AG04449 (cell line): ENCODE results near the gene THRA.

Source experiments
- CTCF ChIA-PET: fragments of 350-600 bp; formaldehyde crosslinking; extraction: SDS; loops from one replicate; lab custom pipeline; 2021; ENCODE audit warnings: antibody characterized with exemption; lab: Yijun Ruan, JAX
- POLR2A ChIA-PET: fragments of 400-600, 350-600 bp; formaldehyde crosslinking; extraction: SDS; loops from one replicate; lab custom pipeline; 2020; ENCODE audit warnings: antibody characterized with exemption, inconsistent platforms; lab: Yijun Ruan, JAX
- DNase-seq: peaks from one replicate; pipeline ENCODE4 v3.0.0-alpha.2; 2010; ENCODE audit warnings: low read depth, low spot score
- H3K4me3 ChIP-seq: 2 replicates; pipeline ENCODE4 v1.5.1; 2011; ENCODE audit warnings: low read depth, mild to moderate bottlenecking, control low read depth, low read length
- TF ChIP-seq, protein P1 (sequence below): IDR thresholded peaks from one replicate; pipeline ENCODE4 v1.5.1; 2011; ENCODE audit warnings: mild to moderate bottlenecking, moderate library complexity, low read length, control low read depth, inconsistent platforms; ENCODE audit not compliant: insufficient read depth; ENCODE audit errors: missing control alignments

THRA gene

DNA sequence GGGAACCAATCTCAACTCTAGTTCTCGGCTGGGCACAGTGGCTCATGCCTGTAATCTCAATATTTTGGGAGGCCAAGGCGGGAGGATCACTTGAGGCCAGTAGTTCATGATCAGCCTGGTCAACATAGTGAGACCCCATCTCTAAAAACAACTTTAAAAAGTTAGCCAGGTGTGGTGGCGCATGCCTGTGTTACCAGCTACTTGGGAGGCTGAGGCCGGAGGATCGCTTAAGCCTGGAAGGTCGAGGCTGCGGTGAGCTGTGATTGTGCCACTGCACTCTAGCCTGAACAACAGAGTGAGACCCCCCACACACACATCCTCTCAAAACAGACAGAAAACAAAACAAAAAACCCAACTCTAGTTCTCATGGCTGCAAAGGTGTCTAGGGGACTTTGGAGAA lies 4.9 kb downstream of the THRA start:
- CTCF ChIA-PET = interaction anchor here (0.9 to 19.3 kb wide), 7 partner anchors 9 to 100 kb away, joined by 3 to 273 read pairs (median 3); partner anchors contain the start of gene NR1D1

DNA sequence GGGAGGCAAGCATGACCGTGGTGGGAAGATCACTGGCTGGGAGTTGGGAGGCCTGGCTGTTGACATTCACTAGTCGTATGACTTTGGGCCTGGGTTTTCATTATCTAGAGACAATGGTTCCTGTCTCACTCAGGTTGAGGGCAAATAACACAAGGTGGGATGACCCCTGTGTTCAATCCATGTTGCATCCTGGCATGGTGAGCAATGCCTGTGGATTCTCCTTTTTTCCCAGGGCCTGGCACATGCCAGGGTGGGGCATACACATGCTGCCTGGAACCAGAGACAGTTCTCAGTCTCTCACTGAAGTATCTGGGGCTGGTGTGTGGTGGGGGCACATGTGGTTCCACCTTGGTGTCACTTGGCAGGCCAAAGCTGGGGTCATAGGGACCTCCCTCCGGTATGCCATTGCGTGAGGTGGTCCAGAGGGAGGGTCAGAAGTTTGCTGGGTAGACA lies 5.4 kb downstream of the THRA start:
- ChIA-PET POLR2A (interaction anchor here (1.0 to 1.1 kb wide), 2 partner anchors 14 to 31 kb away, joined by 4 read pairs; partner anchors contain the start of gene MED24), CTCF (interaction anchor here (1.0 to 19.3 kb wide), 7 partner anchors 9 to 100 kb away, joined by 3 to 273 read pairs (median 10); partner anchors contain the start of gene NR1D1)
- TF ChIP-seq, protein P1, sequence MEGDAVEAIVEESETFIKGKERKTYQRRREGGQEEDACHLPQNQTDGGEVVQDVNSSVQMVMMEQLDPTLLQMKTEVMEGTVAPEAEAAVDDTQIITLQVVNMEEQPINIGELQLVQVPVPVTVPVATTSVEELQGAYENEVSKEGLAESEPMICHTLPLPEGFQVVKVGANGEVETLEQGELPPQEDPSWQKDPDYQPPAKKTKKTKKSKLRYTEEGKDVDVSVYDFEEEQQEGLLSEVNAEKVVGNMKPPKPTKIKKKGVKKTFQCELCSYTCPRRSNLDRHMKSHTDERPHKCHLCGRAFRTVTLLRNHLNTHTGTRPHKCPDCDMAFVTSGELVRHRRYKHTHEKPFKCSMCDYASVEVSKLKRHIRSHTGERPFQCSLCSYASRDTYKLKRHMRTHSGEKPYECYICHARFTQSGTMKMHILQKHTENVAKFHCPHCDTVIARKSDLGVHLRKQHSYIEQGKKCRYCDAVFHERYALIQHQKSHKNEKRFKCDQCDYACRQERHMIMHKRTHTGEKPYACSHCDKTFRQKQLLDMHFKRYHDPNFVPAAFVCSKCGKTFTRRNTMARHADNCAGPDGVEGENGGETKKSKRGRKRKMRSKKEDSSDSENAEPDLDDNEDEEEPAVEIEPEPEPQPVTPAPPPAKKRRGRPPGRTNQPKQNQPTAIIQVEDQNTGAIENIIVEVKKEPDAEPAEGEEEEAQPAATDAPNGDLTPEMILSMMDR = no peak
- DNase-seq = no peak
- peak overlapping the region; percentile 41 for H3K4me3 ChIP-seq

More for the DNA sequence above, 4.9 kb downstream of the THRA start:
- POLR2A ChIA-PET = no interaction called here
- no peak overlapping the region for H3K4me3 ChIP-seq
- TF ChIP-seq, protein P1 = no peak
- no peak for DNase-seq

DNA sequence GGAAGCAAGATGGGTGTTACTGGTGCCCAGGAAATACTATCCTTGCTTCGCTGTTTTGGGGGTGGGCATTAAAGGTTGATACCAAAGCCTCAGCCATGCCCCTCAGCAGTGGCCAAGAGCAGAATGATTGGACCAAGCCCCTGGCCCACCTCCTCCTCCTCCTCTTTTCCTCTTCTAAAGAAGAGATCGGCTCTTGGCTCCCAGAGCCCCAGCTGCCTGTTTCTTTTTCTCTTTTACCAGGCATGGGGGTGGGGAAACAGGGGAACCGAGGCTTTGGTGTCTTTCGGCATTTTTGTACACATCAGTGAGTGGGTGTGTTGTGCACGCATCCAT lies 5.8 kb downstream of the THRA start:
- ChIA-PET CTCF (interaction anchor here (0.8 to 19.3 kb wide), 9 partner anchors 8 to 99 kb away, joined by 3 to 273 read pairs (median 4); partner anchors contain the start of gene NR1D1), POLR2A (interaction anchor here (1.0 to 1.1 kb wide), 2 partner anchors 14 to 30 kb away, joined by 4 read pairs; partner anchors contain the start of gene MED24)
- TF ChIP-seq, protein P1 = no peak
- no peak for DNase-seq
- peak overlapping the region; percentile 41 for H3K4me3 ChIP-seq

GRCh38 chr17:40068917-40069750 lies 6.4 kb downstream of the THRA start:
- TF ChIP-seq, protein P1 = no peak
- peak; percentile 36 for DNase-seq
- ChIA-PET POLR2A (interaction anchor here (0.5 to 1.1 kb wide), 5 partner anchors 13 to 45 kb away, joined by 3 to 4 read pairs (median 3); partner anchors contain the start of genes MED24 and NR1D1), CTCF (interaction anchor here (0.7 to 19.3 kb wide), 12 partner anchors 8 to 99 kb away, joined by 3 to 273 read pairs (median 4); partner anchors contain the start of gene NR1D1)
- peak overlapping the region; percentile 41 for H3K4me3 ChIP-seq

DNA sequence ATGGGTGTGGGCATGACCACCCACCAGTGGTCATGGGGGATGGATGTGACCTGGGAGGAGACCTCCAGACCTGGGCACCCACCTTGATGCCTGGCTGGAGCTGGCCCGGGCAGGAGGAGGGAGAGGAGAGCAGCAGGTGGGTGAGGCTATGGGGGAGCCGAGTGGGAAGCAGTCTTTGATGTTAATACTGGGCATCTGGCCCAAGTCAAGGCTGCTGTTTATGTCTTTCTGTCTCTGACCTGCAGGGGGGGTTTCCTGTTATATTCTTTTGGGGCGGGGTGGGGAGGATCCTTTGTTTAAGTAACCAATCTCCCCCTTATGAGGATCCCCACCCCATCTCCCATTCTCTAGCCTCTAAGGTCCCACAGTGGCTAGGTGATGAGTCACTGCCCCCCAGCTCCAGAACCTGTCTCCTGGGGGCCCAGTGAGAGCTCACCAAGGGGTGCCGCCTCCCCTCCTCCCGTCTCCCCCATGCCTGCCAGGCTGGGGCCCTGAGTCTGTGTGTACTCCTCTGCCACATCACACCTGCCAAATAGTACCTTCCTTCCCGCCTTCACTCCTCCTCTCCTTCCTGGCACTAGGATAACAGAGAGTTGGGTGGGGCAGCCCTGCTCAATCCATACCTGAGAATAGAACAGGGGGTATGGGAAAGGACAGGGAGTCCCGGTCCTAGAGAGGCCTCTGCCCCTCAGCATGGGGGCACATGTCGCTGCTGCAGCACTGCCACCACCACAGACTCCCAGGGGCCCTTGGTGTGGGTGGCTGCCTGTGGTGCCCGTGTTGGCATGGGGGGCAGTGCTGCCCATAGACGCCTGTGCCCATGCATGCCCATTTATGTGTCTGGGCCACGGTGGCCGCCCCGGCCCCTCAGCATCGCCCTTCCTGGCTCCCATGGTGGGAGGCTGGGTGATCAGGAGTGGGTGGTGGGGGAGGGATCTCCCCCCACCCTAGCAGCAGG lies 7.3 kb downstream of the THRA start:
- ChIA-PET CTCF (interaction anchor here (0.7 to 19.3 kb wide), 7 partner anchors 9 to 98 kb away, joined by 3 to 273 read pairs (median 5); partner anchors contain the start of gene NR1D1), POLR2A (interaction anchor here (0.5 to 0.8 kb wide), 3 partner anchors 12 to 44 kb away, joined by 3 read pairs; partner anchors contain the start of gene NR1D1)
- no peak for DNase-seq
- TF ChIP-seq, protein P1 = peak; percentile 11
- no peak overlapping the region; the same call in none of the 2 replicates for H3K4me3 ChIP-seq
